IMR-90 (cell line): Measurements from ENCODE around the gene PLGRKT. TPM values are rescaled to one million over a fixed set of nuclear protein-coding genes. Genes with fewer than 3 reads are reported as not detected.
"Not testable (repeated sequence)": the region's sequence is repeated elsewhere in the genome, so short reads cannot be mapped to it uniquely, and the experiment has no call there.

Experiments
- ATAC-seq: fragments of 200-7000 bp; cut with Tn5 transposase; 2 replicates; pipeline ENCODE4 v1.9.1; 2020; ENCODE audit warnings: low read depth, mild to moderate bottlenecking, moderate library complexity
- BruUV-seq: library from RNA; stranded (reverse); fragments of 400-500 nt; replicated peaks from 2 replicates; lab custom pipeline; 2021; lab: Mats Ljungman, UMichigan
- CTCF ChIA-PET: fragments of 300-600 bp; formaldehyde crosslinking; extraction: SDS; loops from one replicate; lab custom pipeline; 2021; ENCODE audit warnings: antibody characterized with exemption; lab: Yijun Ruan, JAX
- POLR2A ChIA-PET: fragments of 300-600 bp; sonication (Branson Sonifier 250); formaldehyde crosslinking; loops from one replicate; lab custom pipeline; 2022; ENCODE audit warnings: antibody characterized with exemption; ENCODE audit not compliant: unreplicated experiment; lab: Charles Lee
- DNase-seq: peaks from one replicate; pipeline ENCODE4 v3.0.0; 2013
- H2AFZ ChIP-seq: replicated peaks from 2 replicates; pipeline ENCODE3; 2013; ENCODE audit warnings: low read length, mild to moderate bottlenecking; ENCODE audit not compliant: poor library complexity
- H2AK5ac ChIP-seq: 2 replicates; pipeline ENCODE4 v1.6.1; 2013; ENCODE audit warnings: low read depth, low read length, inconsistent platforms
- H2AK9ac ChIP-seq: replicated peaks from 2 replicates; pipeline ENCODE3; 2013; ENCODE audit warnings: mild to moderate bottlenecking, low read depth, low read length, moderate library complexity; ENCODE audit not compliant: poor library complexity
- H2BK120ac ChIP-seq: 2 replicates; pipeline ENCODE4 v1.6.1; 2013; ENCODE audit warnings: low read depth, low read length, inconsistent platforms
- H2BK15ac ChIP-seq: 3 replicates; pipeline ENCODE4 v1.6.1; 2013; ENCODE audit warnings: low read depth, low read length, inconsistent platforms
- H2BK20ac ChIP-seq: 2 replicates; pipeline ENCODE4 v1.6.1; 2013; ENCODE audit warnings: low read depth, mild to moderate bottlenecking, inconsistent platforms, low read length, moderate library complexity
- H2BK5ac ChIP-seq: 2 replicates; pipeline ENCODE4 v1.6.1; 2013; ENCODE audit warnings: mild to moderate bottlenecking, low read depth, low read length, inconsistent platforms; ENCODE audit not compliant: poor library complexity, severe bottlenecking
- H3K14ac ChIP-seq: replicated peaks from 2 replicates; pipeline ENCODE4 v1.6.1; 2013; ENCODE audit warnings: low read depth, low read length, inconsistent platforms
- H3K18ac ChIP-seq: 2 replicates; pipeline ENCODE4 v1.6.1; 2013; ENCODE audit warnings: low read depth, low read length, control low read depth
- H3K23ac ChIP-seq: 2 replicates; pipeline ENCODE4 v1.6.1; 2013; ENCODE audit warnings: low read depth, low read length, inconsistent platforms
- H3K27ac ChIP-seq: 2 replicates; pipeline ENCODE4 v1.5.1; 2013; ENCODE audit warnings: mild to moderate bottlenecking, control low read depth, low read length; ENCODE audit not compliant: insufficient read depth
- H3K27me3 ChIP-seq: 2 replicates; pipeline ENCODE4 v1.6.1; 2013; ENCODE audit warnings: low read length; ENCODE audit not compliant: control insufficient read depth, insufficient read depth
- H3K36me3 ChIP-seq: 2 replicates; pipeline ENCODE4 v1.6.1; 2013; ENCODE audit warnings: low read length, mixed read lengths; ENCODE audit not compliant: control insufficient read depth, insufficient read depth
- H3K4ac ChIP-seq: 2 replicates; pipeline ENCODE4 v1.6.1; 2013; ENCODE audit warnings: low read depth, low read length, inconsistent platforms
- H3K4me1 ChIP-seq: 2 replicates; pipeline ENCODE4 v1.6.1; 2013; ENCODE audit warnings: low read length, mixed read lengths; ENCODE audit not compliant: control insufficient read depth, insufficient read depth
- H3K4me2 ChIP-seq: 2 replicates; pipeline ENCODE4 v1.6.1; 2013; ENCODE audit warnings: low read depth, mild to moderate bottlenecking, control low read depth, low read length, moderate library complexity
- H3K4me3 ChIP-seq: 2 replicates; pipeline ENCODE4 v1.5.1; 2013; ENCODE audit warnings: low read depth, mild to moderate bottlenecking, control low read depth, low read length, moderate library complexity; ENCODE audit not compliant: insufficient read depth
- H3K56ac ChIP-seq: 2 replicates; pipeline ENCODE4 v1.6.1; 2013; ENCODE audit warnings: low read length, inconsistent platforms; ENCODE audit not compliant: insufficient read depth; ENCODE audit errors: extremely low read depth
- H3K79me1 ChIP-seq, 2 experiments: 2 replicates each; pipeline ENCODE4 v1.6.1; 2013; ENCODE audit warnings: low read length in 2 of 2, inconsistent platforms in 1 of 2, low read depth in 1 of 2
- H3K9ac ChIP-seq: 2 replicates; pipeline ENCODE4 v1.6.1; 2013; ENCODE audit warnings: low read depth, low read length, control low read depth
- H3K9me1 ChIP-seq: 2 replicates; pipeline ENCODE4 v1.6.1; 2013; ENCODE audit warnings: low read length, inconsistent platforms; ENCODE audit not compliant: insufficient read depth
- H3K9me3 ChIP-seq: 2 replicates; pipeline ENCODE4 v1.6.1; 2013; ENCODE audit warnings: low read length; ENCODE audit not compliant: control insufficient read depth, insufficient read depth
- H4K20me1 ChIP-seq: 2 replicates; pipeline ENCODE4 v1.6.1; 2013; ENCODE audit warnings: low read length, inconsistent platforms; ENCODE audit not compliant: insufficient read depth
- H4K5ac ChIP-seq: 2 replicates; pipeline ENCODE4 v1.6.1; 2013; ENCODE audit warnings: mild to moderate bottlenecking, low read depth, low read length, control low read depth
- H4K8ac ChIP-seq, 2 experiments: 2 replicates each; pipeline ENCODE4 v1.6.1; 2013; ENCODE audit warnings: low read depth in 2 of 2, low read length in 2 of 2, control low read depth in 1 of 2, inconsistent platforms in 1 of 2
- H4K91ac ChIP-seq: 2 replicates; pipeline ENCODE4 v1.6.1; 2013; ENCODE audit warnings: low read depth, low read length, inconsistent platforms; ENCODE audit not compliant: insufficient read depth
- CTCF ChIP-seq: conservative IDR thresholded peaks from 2 replicates; pipeline ENCODE4 v1.5.1; 2012; ENCODE audit warnings: mild to moderate bottlenecking, low read depth, low read length, improper control_type of control experiment
- MAZ ChIP-seq: IDR thresholded peaks from 2 replicates; pipeline ENCODE4 v1.6.1; 2012; ENCODE audit warnings: low read depth, mild to moderate bottlenecking, low read length, improper control_type of control experiment, moderate library complexity, borderline replicate concordance
- WGBS, 2 experiments: methylation state at CpG; one replicate each; pipeline versions ENCODE4 v1.1.5 to v1.1.7; 2013; ENCODE audit warnings: missing lambda C conversion rate in 2 of 2; ENCODE audit not compliant: insufficient read length in 1 of 2; ENCODE audit errors: extremely low coverage in 2 of 2; 5-methylcytosine and 5-hydroxymethylcytosine counted together
- dilution Hi-C: fragments of 300-500 bp; cut with HindIII; formaldehyde crosslinking; loops from one replicate; pipeline ENCODE4 v1.14.3; 2018; ENCODE audit warnings: low sequenced_read_pairs; ENCODE audit not compliant: unreplicated experiment
- in situ Hi-C: fragments of 300-500 bp; cut with MboI; formaldehyde crosslinking; loops from 3 replicates; pipeline ENCODE4 v1.14.3; 2019; ENCODE audit warnings: low sequenced_read_pairs, inconsistent platforms, mixed read lengths
- intact Hi-C: fragments of 100-400 bp; cut with micrococcal nuclease; formaldehyde crosslinking; loops from 2 replicates; pipeline ENCODE4 v1.10.0; 2022
- polyA plus RNA-seq, 3 experiments: library from polyadenylated mRNA; depleted of rRNA; stranded (reverse); fragments of >200 nt; gene quantifications; 2 replicates each; pipeline ENCODE4 v1.2.3, GENCODE V29; 2012; ENCODE audit warnings: low replicate concordance in 1 of 3
- total RNA-seq: library from RNA; depleted of rRNA; stranded (reverse); fragments of >200 nt; gene quantifications from 2 replicates; pipeline ENCODE4 v1.2.3, GENCODE V29; 2012

The PLGRKT gene
- total and polyA plus RNA-seq, 2 of the 4 experiments (the other 2 are of a cell fraction), result 10.8 to 12.7 TPM

GRCh38 chr9:5321058-5321457 lies 116.7 kb downstream of the PLGRKT start:
- ATAC-seq (no peak), DNase-seq (peak; percentile 22)
- peak; percentile 24; the same call in 1 of the 2 replicates for TF ChIP-seq CTCF
- no peak for TF ChIP-seq MAZ
- CTCF ChIA-PET, result interaction anchor here (1.1 to 1.5 kb wide), 3 partner anchors 31 to 280 kb away, joined by 3 to 4 read pairs (median 3); no protein-coding TSS in a partner anchor
- POLR2A ChIA-PET, result no interaction called here
- Histone ChIP-seq H4K5ac (no peak overlapping the region), H3K4me1 (no peaks in the 10 kb centered on the region), H3K27me3 (no peaks in the 10 kb centered on the region), H4K8ac (no peak overlapping the region), H3K56ac (no peak overlapping the region), H3K4me3 (no peak overlapping the region), H3K9me1 (no peaks in the 10 kb centered on the region), H2AFZ (no peak overlapping the region), H3K14ac (no peak overlapping the region), H2AK5ac (no peak overlapping the region), H2AK9ac (no peak overlapping the region), H4K91ac (no peak overlapping the region), H3K36me3 (no peaks in the 10 kb centered on the region), H2BK15ac (no peak overlapping the region), H3K4ac (no peak overlapping the region), H3K23ac (no peak overlapping the region), H2BK5ac (no peak overlapping the region), H3K9ac (no peak overlapping the region), H3K4me2 (no peak overlapping the region), H3K79me1 (no peaks in the 10 kb centered on the region), H2BK120ac (no peak overlapping the region), H3K27ac (no peak overlapping the region), H2BK20ac (no peak overlapping the region), H3K18ac (no peak overlapping the region), H4K20me1 (no peaks in the 10 kb centered on the region), H3K9me3 (no peaks in the 10 kb centered on the region)
- in situ Hi-C loops, result no loop called here
- dilution Hi-C loops, result no loop called here
- no CpG with 5 or more reads among the region's 1 CpG for whole genome bisulfite sequencing, 2 experiments
- BruUV-seq, result no TSS peak
- intact Hi-C loops, result no loop called here

- H3K9me1 ChIP-seq, ATAC-seq, H2BK20ac ChIP-seq, H4K20me1 ChIP-seq, BruUV-seq, H3K79me1 ChIP-seq, H4K5ac ChIP-seq, H3K56ac ChIP-seq, dilution Hi-C loops, H3K18ac ChIP-seq, H2AK9ac ChIP-seq, H2BK15ac ChIP-seq, H2BK5ac ChIP-seq, H2AFZ ChIP-seq, H3K4me2 ChIP-seq, H2BK120ac ChIP-seq, H3K4me3 ChIP-seq, in situ Hi-C loops, H3K27me3 ChIP-seq, H3K14ac ChIP-seq, H4K8ac ChIP-seq, H3K9ac ChIP-seq, H3K23ac ChIP-seq, CTCF ChIA-PET, DNase-seq, H3K36me3 ChIP-seq, intact Hi-C loops, POLR2A ChIA-PET, H2AK5ac ChIP-seq, H4K91ac ChIP-seq, H3K4me1 ChIP-seq, H3K4ac ChIP-seq, H3K9me3 ChIP-seq, H3K27ac ChIP-seq: not testable (repeated sequence)
- WGBS, 2 experiments, result no CpG with 5 or more reads among the region's 1 CpG
Observed at GRCh38 chr9:5316406-5316805, 121.3 kb downstream of the PLGRKT start.
